ENCODE data around the gene GRIK4. TPM values are rescaled to one million over a fixed set of nuclear protein-coding genes. Genes with fewer than 3 reads are reported as not detected.
"Not testable (repeated sequence)": the region's sequence is repeated elsewhere in the genome, so short reads cannot be mapped to it uniquely, and the experiment has no call there.

The GRIK4 gene
- total and polyA plus RNA-seq, 2 donors from 2014 or later: 0.25 TPM; not detected in 1

- H3K27ac ChIP-seq (ENCODE audit: low read depth in 2 of 2, low read length in 2 of 2): no peak overlapping the region
- DNase-seq (no peak), FAIRE-seq (no peak)
- no peak overlapping the region for H3K4me3 ChIP-seq (ENCODE audit: low read length in 3 of 3)
- no peaks in the 10 kb centered on the region for H3K27me3 ChIP-seq (ENCODE audit: control insufficient read depth, insufficient read depth, low read length)
- H3K36me3 ChIP-seq (ENCODE audit: control insufficient read depth in 2 of 3, insufficient read depth in 3 of 3, low read length in 3 of 3): no peaks in the 10 kb centered on the region
- H3K9ac ChIP-seq (ENCODE audit: low read length in 3 of 3): no peak overlapping the region
- intact Hi-C loops (cut with DNase I): no loop called here
- TF ChIP-seq, protein P1, sequence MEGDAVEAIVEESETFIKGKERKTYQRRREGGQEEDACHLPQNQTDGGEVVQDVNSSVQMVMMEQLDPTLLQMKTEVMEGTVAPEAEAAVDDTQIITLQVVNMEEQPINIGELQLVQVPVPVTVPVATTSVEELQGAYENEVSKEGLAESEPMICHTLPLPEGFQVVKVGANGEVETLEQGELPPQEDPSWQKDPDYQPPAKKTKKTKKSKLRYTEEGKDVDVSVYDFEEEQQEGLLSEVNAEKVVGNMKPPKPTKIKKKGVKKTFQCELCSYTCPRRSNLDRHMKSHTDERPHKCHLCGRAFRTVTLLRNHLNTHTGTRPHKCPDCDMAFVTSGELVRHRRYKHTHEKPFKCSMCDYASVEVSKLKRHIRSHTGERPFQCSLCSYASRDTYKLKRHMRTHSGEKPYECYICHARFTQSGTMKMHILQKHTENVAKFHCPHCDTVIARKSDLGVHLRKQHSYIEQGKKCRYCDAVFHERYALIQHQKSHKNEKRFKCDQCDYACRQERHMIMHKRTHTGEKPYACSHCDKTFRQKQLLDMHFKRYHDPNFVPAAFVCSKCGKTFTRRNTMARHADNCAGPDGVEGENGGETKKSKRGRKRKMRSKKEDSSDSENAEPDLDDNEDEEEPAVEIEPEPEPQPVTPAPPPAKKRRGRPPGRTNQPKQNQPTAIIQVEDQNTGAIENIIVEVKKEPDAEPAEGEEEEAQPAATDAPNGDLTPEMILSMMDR (IDR thresholded peaks at IDR 0.05; ENCODE audit: borderline replicate concordance, extremely low read depth, insufficient read depth): no peak
- H3K9me3 ChIP-seq (ENCODE audit: control insufficient read depth in 2 of 3, insufficient read depth in 1 of 3, low read length in 3 of 3): no peaks in the 10 kb centered on the region
- no peaks in the 10 kb centered on the region for H3K4me1 ChIP-seq (ENCODE audit: control insufficient read depth in 2 of 3, insufficient read depth in 2 of 3, low read depth in 1 of 3, low read length in 3 of 3)
Observed at GRCh38 chr11:120756931-120757330, 245.4 kb downstream of the GRIK4 start.

- DNase-seq (no peak), FAIRE-seq (no peak)
- H3K9me3 ChIP-seq (ENCODE audit: control insufficient read depth in 2 of 3, insufficient read depth in 1 of 3, low read length in 3 of 3): no peaks in the 10 kb centered on the region
- no peak overlapping the region for H3K9ac ChIP-seq (ENCODE audit: low read length in 3 of 3)
- H3K36me3 ChIP-seq (ENCODE audit: control insufficient read depth in 2 of 3, insufficient read depth in 3 of 3, low read length in 3 of 3): no peaks in the 10 kb centered on the region
- H3K27me3 ChIP-seq (ENCODE audit: control insufficient read depth, insufficient read depth, low read length): no peaks in the 10 kb centered on the region
- TF ChIP-seq, protein P1 (IDR thresholded peaks at IDR 0.05; ENCODE audit: borderline replicate concordance, extremely low read depth, insufficient read depth): no peak
- no peaks in the 10 kb centered on the region for H3K4me1 ChIP-seq (ENCODE audit: control insufficient read depth in 2 of 3, insufficient read depth in 2 of 3, low read depth in 1 of 3, low read length in 3 of 3)
- no peak overlapping the region for H3K4me3 ChIP-seq (ENCODE audit: low read length in 3 of 3)
- intact Hi-C loops (cut with DNase I): no loop called here
- H3K27ac ChIP-seq (ENCODE audit: low read depth in 2 of 2, low read length in 2 of 2): no peak overlapping the region
Observed at GRCh38 chr11:120759046-120759445, 247.5 kb downstream of the GRIK4 start.

GRCh38 chr11:120765710-120766109, 254.2 kb downstream of the GRIK4 start:
- H3K4me1 ChIP-seq (ENCODE audit: control insufficient read depth in 2 of 3, insufficient read depth in 2 of 3, low read depth in 1 of 3, low read length in 3 of 3); H3K27me3 ChIP-seq (ENCODE audit: control insufficient read depth, insufficient read depth, low read length); H3K27ac ChIP-seq (ENCODE audit: low read depth in 2 of 2, low read length in 2 of 2); FAIRE-seq; H3K9me3 ChIP-seq (ENCODE audit: control insufficient read depth in 2 of 3, insufficient read depth in 1 of 3, low read length in 3 of 3); DNase-seq; H3K36me3 ChIP-seq (ENCODE audit: control insufficient read depth in 2 of 3, insufficient read depth in 3 of 3, low read length in 3 of 3); H3K9ac ChIP-seq (ENCODE audit: low read length in 3 of 3); intact Hi-C loops (cut with DNase I); H3K4me3 ChIP-seq (ENCODE audit: low read length in 3 of 3): not testable (repeated sequence)

GRCh38 chr11:120766318-120766717, 254.8 kb downstream of the GRIK4 start:
- Histone ChIP-seq H3K36me3 (ENCODE audit: control insufficient read depth in 2 of 3, insufficient read depth in 3 of 3, low read length in 3 of 3) (no peaks in the 10 kb centered on the region), H3K9ac (ENCODE audit: low read length in 3 of 3) (no peak overlapping the region), H3K4me1 (ENCODE audit: control insufficient read depth in 2 of 3, insufficient read depth in 2 of 3, low read depth in 1 of 3, low read length in 3 of 3) (no peaks in the 10 kb centered on the region), H3K27me3 (ENCODE audit: control insufficient read depth, insufficient read depth, low read length) (no peaks in the 10 kb centered on the region), H3K27ac (ENCODE audit: low read depth in 2 of 2, low read length in 2 of 2) (no peak overlapping the region), H3K9me3 (ENCODE audit: control insufficient read depth in 2 of 3, insufficient read depth in 1 of 3, low read length in 3 of 3) (peaks cover 0 to 6% (median 0%) of the 10 kb centered on the region in 3 donors), H3K4me3 (ENCODE audit: low read length in 3 of 3) (no peak overlapping the region)
- DNase-seq (no peak), FAIRE-seq (no peak)
- TF ChIP-seq, protein P1 (IDR thresholded peaks at IDR 0.05; ENCODE audit: borderline replicate concordance, extremely low read depth, insufficient read depth): no peak
- intact Hi-C loops (cut with DNase I): no loop called here

Measured in kidney (tissue), 14 donors.